GM15510 (cell line): ENCODE data around the gene WDR4.

Source experiments
- POLR2A ChIP-seq: IDR thresholded peaks from 3 replicates; pipeline ENCODE4 v1.6.1; 2011; ENCODE audit warnings: borderline replicate concordance; ENCODE audit not compliant: insufficient read length; ENCODE audit errors: extremely low read depth

WDR4 gene

GRCh38 chr21:42858957-42859890, 20.1 kb downstream of the WDR4 start:
- TF ChIP-seq POLR2A, result no peak

DNA sequence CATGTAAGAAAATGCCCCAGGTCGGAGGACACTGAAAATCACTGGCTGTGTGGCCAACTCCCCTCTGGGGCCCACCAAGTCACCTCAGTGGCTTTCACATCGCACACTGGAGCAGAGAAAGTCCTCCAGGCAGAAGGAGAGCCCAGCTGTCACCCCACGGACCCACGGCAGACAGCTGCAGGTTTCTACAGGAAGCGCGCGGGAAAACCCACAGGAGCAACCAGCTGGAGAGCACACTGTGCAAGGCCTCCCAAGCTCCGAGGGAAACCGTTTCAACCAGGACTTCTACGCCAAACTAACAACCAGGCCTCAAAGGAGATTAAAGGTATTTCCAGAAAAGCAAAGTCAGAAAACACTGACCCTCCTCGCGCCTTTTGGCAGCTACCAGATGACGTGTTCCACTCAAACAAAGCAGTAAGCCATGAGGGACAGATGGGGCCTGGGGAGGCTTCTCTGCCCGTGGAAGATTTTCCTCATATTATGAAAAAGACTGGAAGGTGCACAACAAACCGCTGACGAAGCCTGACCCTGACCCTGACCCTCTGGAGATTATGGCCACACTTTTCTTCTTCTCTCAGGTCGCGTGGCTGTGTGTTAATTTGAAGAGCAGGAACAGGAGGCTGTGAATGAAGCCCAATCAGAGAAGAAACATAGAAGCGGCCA, 21.0 kb downstream of the WDR4 start:
- TF ChIP-seq POLR2A, result no peak

- TF ChIP-seq POLR2A, result no peak
Observed at GRCh38 chr21:42857216-42857615, 22.1 kb downstream of the WDR4 start.

DNA sequence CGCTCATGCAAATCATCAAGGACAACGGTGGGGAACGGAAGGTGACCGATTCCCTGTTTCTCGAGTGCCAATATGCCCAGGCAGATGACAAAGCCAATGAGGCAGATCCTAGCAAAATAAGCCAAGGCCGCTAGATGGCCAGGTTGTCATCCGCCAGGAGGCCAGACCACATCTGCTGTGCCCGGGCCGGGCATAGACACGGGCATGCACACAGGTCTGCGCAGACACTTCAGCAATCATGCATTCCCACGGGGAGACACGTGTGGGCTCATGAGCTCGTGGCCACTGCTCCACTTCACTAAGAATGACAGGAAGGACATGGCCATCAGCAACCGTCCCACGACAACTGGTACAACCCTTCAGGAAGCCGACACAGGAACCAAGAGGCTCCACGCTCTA, 23.4 kb downstream of the WDR4 start:
- TF ChIP-seq POLR2A, result no peak

- no peak for TF ChIP-seq POLR2A
Observed at GRCh38 chr21:42855171-42855936, 24.0 kb downstream of the WDR4 start.

- no peak for TF ChIP-seq POLR2A
Observed at GRCh38 chr21:42854246-42855010, 24.9 kb downstream of the WDR4 start.

DNA sequence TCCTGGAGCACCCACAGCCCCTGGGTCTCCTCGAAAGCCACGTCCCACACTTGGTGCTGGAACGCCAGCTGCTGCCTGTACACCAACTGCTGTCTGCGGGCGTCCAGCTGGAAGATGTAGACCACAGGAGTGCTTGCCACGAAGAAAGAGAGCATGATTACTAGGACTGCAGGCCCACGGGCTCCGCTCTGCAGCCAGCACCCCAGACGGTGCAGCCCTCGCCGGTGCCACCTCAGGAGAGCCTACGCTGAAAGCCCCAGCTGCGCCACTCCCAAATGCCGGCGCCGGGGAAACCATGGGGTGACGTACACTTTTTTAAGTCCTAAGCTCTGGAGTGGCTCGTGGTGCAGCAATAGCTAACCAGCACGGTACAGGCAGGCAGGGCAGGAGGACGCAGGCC, 25.7 kb downstream of the WDR4 start:
- TF ChIP-seq POLR2A, result no peak

GRCh38 chr21:42852925-42853570, 26.3 kb downstream of the WDR4 start:
- no peak for TF ChIP-seq POLR2A

DNA sequence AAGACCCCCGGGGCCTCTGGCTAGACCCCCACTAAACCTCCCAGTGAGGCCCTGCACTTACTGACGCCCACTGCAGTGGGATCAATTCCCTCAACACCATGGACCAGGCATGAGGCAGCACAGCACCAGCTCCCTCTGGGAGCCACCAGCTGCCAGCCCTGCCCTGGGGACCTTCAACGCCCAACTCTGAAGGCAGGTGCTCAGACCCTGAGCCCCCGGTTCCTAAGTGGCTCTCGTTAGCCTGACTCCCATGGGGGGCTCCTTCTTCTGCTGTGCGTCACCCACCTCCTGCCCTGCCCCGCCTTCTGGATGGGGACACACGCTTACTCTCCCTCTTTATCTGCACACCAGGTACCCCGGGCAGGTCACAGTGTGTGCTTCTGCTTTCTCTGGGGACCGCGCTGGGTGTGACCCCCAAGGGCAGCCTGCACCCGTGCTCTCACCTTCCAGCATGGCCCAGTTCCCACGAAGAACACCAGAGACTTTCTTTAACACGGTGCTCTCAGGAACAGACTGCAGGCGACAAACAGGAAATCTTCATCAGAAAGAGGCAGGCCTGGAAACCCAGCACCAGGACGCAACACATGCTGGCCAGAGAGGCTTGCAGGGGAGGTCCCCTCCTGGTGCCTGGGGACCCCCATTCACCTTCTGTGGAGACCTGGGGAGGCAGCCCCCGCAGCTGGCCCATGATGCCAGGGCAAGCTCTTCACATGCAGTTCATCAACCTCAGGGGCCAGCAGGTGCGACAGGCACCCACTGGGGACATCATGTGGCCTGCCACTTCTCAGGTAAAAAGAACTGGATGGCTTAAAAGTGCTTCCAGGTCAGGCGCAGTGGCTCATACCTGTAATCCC, 27.3 kb downstream of the WDR4 start:
- TF ChIP-seq POLR2A, result no peak

GRCh38 chr21:42850866-42851391, 28.4 kb downstream of the WDR4 start:
- no peak for TF ChIP-seq POLR2A

DNA sequence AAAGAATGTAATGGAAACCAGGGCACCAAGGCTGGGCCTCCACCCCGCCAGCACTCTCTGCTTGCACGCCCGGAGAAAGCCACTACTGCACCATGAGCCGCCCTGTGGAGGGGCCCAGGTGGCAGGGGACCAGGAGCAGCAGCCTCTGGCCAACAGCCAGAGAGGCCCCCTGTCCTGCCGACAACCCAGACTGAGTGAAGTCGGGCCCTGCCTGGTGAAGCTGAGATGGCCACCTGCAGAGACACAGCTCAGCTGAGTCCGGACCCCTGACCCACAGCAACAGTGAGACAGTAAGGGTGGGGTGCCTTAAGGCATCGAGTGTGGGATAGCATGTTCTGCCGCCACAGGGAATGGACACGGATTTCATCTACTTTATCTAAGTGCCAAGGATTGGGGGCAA, 28.9 kb downstream of the WDR4 start:
- TF ChIP-seq POLR2A, result no peak

DNA sequence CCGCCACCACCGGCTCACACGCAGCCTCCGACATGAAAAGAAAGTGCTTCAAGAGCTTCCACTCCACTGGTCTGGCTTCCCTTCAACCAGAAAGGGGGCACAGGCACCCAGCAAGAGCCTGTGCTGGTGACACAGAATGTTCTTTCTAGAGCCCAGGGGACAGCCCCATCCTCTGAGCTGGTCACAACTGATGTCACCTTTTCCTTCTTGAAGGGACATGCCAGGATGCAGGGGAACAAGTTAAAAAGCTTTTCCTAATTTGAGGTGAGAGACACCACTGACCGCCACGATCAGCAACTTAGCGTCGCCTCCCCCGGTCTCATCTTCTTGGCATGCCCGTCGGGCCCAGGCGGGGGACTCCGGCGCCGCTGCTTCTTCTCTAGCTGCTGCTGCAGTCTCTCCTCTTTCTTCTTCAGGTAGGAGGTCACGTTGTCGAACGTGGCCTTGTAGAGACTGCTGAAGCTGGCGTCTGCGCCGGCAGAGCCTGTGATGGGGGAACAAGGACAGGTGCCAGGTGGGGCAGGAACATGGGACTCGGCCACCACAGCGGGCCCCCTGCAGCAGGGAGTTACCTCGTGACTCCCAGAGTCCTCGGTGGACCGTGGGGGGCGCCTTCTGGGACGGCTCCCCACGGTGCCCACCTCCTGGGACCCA, 29.5 kb downstream of the WDR4 start:
- TF ChIP-seq POLR2A, result no peak
